WTC11 (cell line): ENCODE data around the gene SLC10A7. TPM values are rescaled to one million over a fixed set of nuclear protein-coding genes. Genes with fewer than 3 reads are reported as not detected.

Experiments
- ATAC-seq: fragments of 200-7000 bp; cut with Tn5 transposase; 2 replicates; pipeline ENCODE4 v1.10.0; 2021; ENCODE audit warnings: mild to moderate bottlenecking, moderate library complexity
- CTCF ChIA-PET: fragments of 300-600 bp; sonication (Branson Sonifier 250); formaldehyde crosslinking; loops from one replicate; lab custom pipeline; 2021; ENCODE audit warnings: antibody characterized with exemption; lab: Charles Lee
- POLR2A ChIA-PET: fragments of 350-600 bp; sonication (Branson Sonifier 250); formaldehyde crosslinking; loops from one replicate; lab custom pipeline; 2021; ENCODE audit warnings: antibody characterized with exemption; lab: Charles Lee
- DNase-seq: peaks from one replicate; pipeline ENCODE4 v3.0.0; 2021; ENCODE audit warnings: low spot score
- H3K27ac Mint-ChIP-seq: 2 replicates; pipeline ENCODE4 v1.8.0; 2021; ENCODE audit warnings: mixed read lengths
- H3K27me3 Mint-ChIP-seq: 2 replicates; pipeline ENCODE4 v1.8.0; 2021; ENCODE audit warnings: low read depth, mild to moderate bottlenecking, moderate library complexity, mixed read lengths
- H3K36me3 Mint-ChIP-seq: 2 replicates; pipeline ENCODE4 v1.8.0; 2021; ENCODE audit warnings: mixed read lengths
- H3K4me1 Mint-ChIP-seq: 2 replicates; pipeline ENCODE4 v1.8.0; 2022; ENCODE audit warnings: mixed read lengths
- H3K4me3 Mint-ChIP-seq: 2 replicates; pipeline ENCODE4 v1.8.0; 2021; ENCODE audit warnings: mild to moderate bottlenecking, moderate library complexity, mixed read lengths
- H3K9me3 Mint-ChIP-seq: 2 replicates; pipeline ENCODE4 v1.8.0; 2021; ENCODE audit warnings: mixed read lengths
- ATF1 ChIP-seq: sonication (generic); formaldehyde crosslinking; IDR thresholded peaks from 2 replicates; pipeline ENCODE4 v1.8.1; 2023; ENCODE audit warnings: mild to moderate bottlenecking, moderate library complexity, missing genetic modification reagents
- ATF3 ChIP-seq: sonication (generic); formaldehyde crosslinking; conservative IDR thresholded peaks from 2 replicates; pipeline ENCODE4 v1.8.1; 2022; ENCODE audit warnings: mild to moderate bottlenecking, missing genetic modification reagents
- CBFB ChIP-seq: sonication (generic); formaldehyde crosslinking; IDR thresholded peaks from 2 replicates; pipeline ENCODE4 v1.8.1; 2022; ENCODE audit warnings: mild to moderate bottlenecking, low read depth, missing genetic modification reagents
- E2F1 ChIP-seq: sonication (generic); formaldehyde crosslinking; IDR thresholded peaks from 2 replicates; pipeline ENCODE4 v1.8.0; 2022; ENCODE audit warnings: mild to moderate bottlenecking, missing genetic modification reagents
- FOXJ3 ChIP-seq: sonication (generic); formaldehyde crosslinking; IDR thresholded peaks from 2 replicates; pipeline ENCODE4 v1.9.0; 2021; ENCODE audit warnings: missing genetic modification reagents, mild to moderate bottlenecking, borderline replicate concordance
- FOXK1 ChIP-seq: sonication (generic); formaldehyde crosslinking; IDR thresholded peaks from 2 replicates; pipeline ENCODE4 v1.8.0; 2022; ENCODE audit warnings: mild to moderate bottlenecking, moderate library complexity, missing genetic modification reagents
- JAZF1 ChIP-seq: fragments of 250-450 bp; sonication (Bioruptor Pico); IDR thresholded peaks from 2 replicates; pipeline ENCODE4 v1.9.0; 2021; ENCODE audit warnings: moderate library complexity, mild to moderate bottlenecking, inconsistent platforms
- JUN ChIP-seq: sonication (generic); formaldehyde crosslinking; IDR thresholded peaks from 2 replicates; pipeline ENCODE4 v1.8.0; 2023; ENCODE audit warnings: mild to moderate bottlenecking, missing genetic modification reagents
- NFYB ChIP-seq: sonication (generic); formaldehyde crosslinking; conservative IDR thresholded peaks from 2 replicates; pipeline ENCODE4 v1.8.0; 2022; ENCODE audit warnings: low read depth, missing genetic modification reagents
- NR1H2 ChIP-seq: sonication (generic); formaldehyde crosslinking; IDR thresholded peaks from 2 replicates; pipeline ENCODE4 v1.9.0; 2021; ENCODE audit warnings: mild to moderate bottlenecking, moderate library complexity, missing genetic modification reagents
- NR3C1 ChIP-seq: sonication (generic); formaldehyde crosslinking; conservative IDR thresholded peaks from 2 replicates; pipeline ENCODE4 v1.8.1; 2023; ENCODE audit warnings: low read depth, mild to moderate bottlenecking, missing genetic modification reagents
- SMAD3 ChIP-seq: sonication (generic); formaldehyde crosslinking; IDR thresholded peaks from 2 replicates; pipeline ENCODE4 v1.8.0; 2022; ENCODE audit warnings: missing genetic modification reagents, mild to moderate bottlenecking, borderline replicate concordance
- SP1 ChIP-seq: sonication (generic); formaldehyde crosslinking; conservative IDR thresholded peaks from 2 replicates; pipeline ENCODE4 v1.8.1; 2022; ENCODE audit warnings: missing genetic modification reagents
- TEAD1 ChIP-seq: sonication (generic); formaldehyde crosslinking; IDR thresholded peaks from 2 replicates; pipeline ENCODE4 v1.8.0; 2022; ENCODE audit warnings: mild to moderate bottlenecking, missing genetic modification reagents
- TEAD4 ChIP-seq: sonication (generic); formaldehyde crosslinking; IDR thresholded peaks from 2 replicates; pipeline ENCODE4 v1.8.0; 2022; ENCODE audit warnings: mild to moderate bottlenecking, missing genetic modification reagents
- ZNF423 ChIP-seq: fragments of 250-450 bp; sonication (Bioruptor Pico); IDR thresholded peaks from 2 replicates; pipeline ENCODE4 v2.1.2; 2022; ENCODE audit warnings: mild to moderate bottlenecking, moderate library complexity
- ZNF512 ChIP-seq: sonication (generic); formaldehyde crosslinking; IDR thresholded peaks from 2 replicates; pipeline ENCODE4 v1.8.1; 2022; ENCODE audit warnings: missing genetic modification reagents, borderline replicate concordance
- ZNF532 ChIP-seq: fragments of 250-450 bp; sonication (Bioruptor Pico); IDR thresholded peaks from 2 replicates; pipeline ENCODE4 v1.9.0; 2021; ENCODE audit warnings: mild to moderate bottlenecking, borderline replicate concordance
- ZNF671 ChIP-seq: fragments of 250-450 bp; sonication (Bioruptor Pico); IDR thresholded peaks from 2 replicates; pipeline ENCODE4 v1.8.0; 2021; ENCODE audit warnings: mild to moderate bottlenecking
- total RNA-seq: library from RNA; stranded (reverse); gene quantifications from 3 replicates; pipeline ENCODE4 v1.2.3, GENCODE V29; 2021
- TF ChIP-seq, protein P1 (sequence below): fragments of 250-450 bp; sonication (Bioruptor Pico); IDR thresholded peaks from 2 replicates; pipeline ENCODE4 v1.8.0; 2021; ENCODE audit warnings: mild to moderate bottlenecking
- TF ChIP-seq, protein P2 (sequence below): sonication (generic); formaldehyde crosslinking; IDR thresholded peaks from 2 replicates; pipeline ENCODE4 v1.8.1; 2022; ENCODE audit warnings: mild to moderate bottlenecking, moderate library complexity, missing genetic modification reagents

The SLC10A7 gene
- total RNA-seq, 1 experiment from 2014 or later, result 5.0 TPM

DNA sequence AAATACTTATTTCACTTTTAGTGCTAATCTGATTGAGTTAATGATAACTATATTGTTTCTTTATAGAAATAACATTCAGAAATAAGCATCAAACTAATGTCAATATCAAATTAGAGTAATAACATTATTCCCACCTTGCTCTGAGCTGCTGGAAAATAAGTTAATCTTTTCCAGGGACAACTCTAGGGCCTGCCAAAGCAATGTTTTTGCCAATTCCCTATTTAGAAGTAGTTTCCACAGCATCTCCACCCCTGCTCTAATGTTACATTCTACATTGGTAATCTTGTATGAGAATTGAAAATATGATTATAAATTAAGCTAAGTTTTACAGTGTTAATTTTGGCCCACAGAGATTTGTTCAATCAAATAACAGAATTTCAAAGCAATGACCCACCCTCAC, 239.1 kb downstream of the SLC10A7 start:
- CTCF ChIA-PET, result interaction anchor here (1.1 kb wide), 1 partner anchor 188 kb away, joined by 3 read pairs; no protein-coding TSS in a partner anchor
- TF ChIP-seq NFYB (CRISPR knock-in tag) (no peak), ZNF671 (no peak), SP1 (CRISPR knock-in tag) (no peak), CBFB (no peak), ZNF423 (CRISPR knock-in tag) (no peak), TEAD1 (CRISPR knock-in tag) (no peak), ZNF512 (CRISPR knock-in tag) (no peak), FOXK1 (no peak), ATF3 (CRISPR knock-in tag) (no peak), JUN (CRISPR knock-in tag) (no peak), JAZF1 (CRISPR knock-in tag) (no peak), NR3C1 (CRISPR knock-in tag) (no peak)
- TF ChIP-seq, protein P1, sequence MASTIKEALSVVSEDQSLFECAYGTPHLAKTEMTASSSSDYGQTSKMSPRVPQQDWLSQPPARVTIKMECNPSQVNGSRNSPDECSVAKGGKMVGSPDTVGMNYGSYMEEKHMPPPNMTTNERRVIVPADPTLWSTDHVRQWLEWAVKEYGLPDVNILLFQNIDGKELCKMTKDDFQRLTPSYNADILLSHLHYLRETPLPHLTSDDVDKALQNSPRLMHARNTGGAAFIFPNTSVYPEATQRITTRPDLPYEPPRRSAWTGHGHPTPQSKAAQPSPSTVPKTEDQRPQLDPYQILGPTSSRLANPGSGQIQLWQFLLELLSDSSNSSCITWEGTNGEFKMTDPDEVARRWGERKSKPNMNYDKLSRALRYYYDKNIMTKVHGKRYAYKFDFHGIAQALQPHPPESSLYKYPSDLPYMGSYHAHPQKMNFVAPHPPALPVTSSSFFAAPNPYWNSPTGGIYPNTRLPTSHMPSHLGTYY (CRISPR knock-in tag), result no peak
- TF ChIP-seq, all 79 proteins: peak for 0
- POLR2A ChIA-PET, result no interaction called here
- Mint-ChIP-seq H3K27me3 (no peaks in the 10 kb centered on the region), H3K36me3 (no peaks in the 10 kb centered on the region), H3K27ac (no peak overlapping the region), H3K4me3 (no peak overlapping the region), H3K9me3 (no peaks in the 10 kb centered on the region), H3K4me1 (no peaks in the 10 kb centered on the region)
- ATAC-seq, result no peak
- no peak for DNase-seq

DNA sequence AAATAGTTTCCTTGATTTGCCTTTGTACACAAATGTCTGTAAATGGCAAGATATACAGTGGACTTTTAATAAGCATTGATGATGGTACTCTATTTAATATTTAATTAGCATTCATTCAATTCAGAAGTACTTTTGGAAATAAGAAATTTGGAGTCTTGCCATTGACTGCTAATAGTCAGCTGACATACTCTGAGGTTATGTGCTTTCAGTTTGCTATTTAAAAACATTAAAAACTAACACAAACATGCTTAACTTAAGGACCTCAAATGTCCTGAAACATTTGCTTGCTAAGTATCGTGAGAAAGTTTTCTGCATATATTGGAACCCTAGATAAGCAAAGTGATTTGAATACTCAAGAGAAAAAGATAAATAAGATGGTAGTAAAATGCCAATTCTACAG, 242.8 kb downstream of the SLC10A7 start:
- H3K36me3 Mint-ChIP-seq, result no peaks in the 10 kb centered on the region
- DNase-seq (no peak), ATAC-seq (no peak)
- POLR2A ChIA-PET, result no interaction called here
- H3K4me1 Mint-ChIP-seq, result no peaks in the 10 kb centered on the region
- no peaks in the 10 kb centered on the region for H3K27me3 Mint-ChIP-seq
- CTCF ChIA-PET, result no interaction called here
- no peak overlapping the region for H3K4me3 Mint-ChIP-seq
- H3K9me3 Mint-ChIP-seq, result no peaks in the 10 kb centered on the region
- TF ChIP-seq E2F1 (CRISPR knock-in tag) (no peak), ZNF532 (CRISPR knock-in tag) (no peak), SMAD3 (CRISPR knock-in tag) (no peak), FOXJ3 (CRISPR knock-in tag) (no peak), TEAD4 (CRISPR knock-in tag) (no peak), ATF1 (no peak), NR1H2 (no peak)
- TF ChIP-seq, protein P1 (CRISPR knock-in tag), result no peak
- TF ChIP-seq, protein P2, sequence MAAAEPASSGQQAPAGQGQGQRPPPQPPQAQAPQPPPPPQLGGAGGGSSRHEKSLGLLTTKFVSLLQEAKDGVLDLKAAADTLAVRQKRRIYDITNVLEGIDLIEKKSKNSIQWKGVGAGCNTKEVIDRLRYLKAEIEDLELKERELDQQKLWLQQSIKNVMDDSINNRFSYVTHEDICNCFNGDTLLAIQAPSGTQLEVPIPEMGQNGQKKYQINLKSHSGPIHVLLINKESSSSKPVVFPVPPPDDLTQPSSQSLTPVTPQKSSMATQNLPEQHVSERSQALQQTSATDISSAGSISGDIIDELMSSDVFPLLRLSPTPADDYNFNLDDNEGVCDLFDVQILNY (CRISPR knock-in tag), result no peak
- H3K27ac Mint-ChIP-seq, result no peak overlapping the region
